Endothelial cell of umbilical vein (primary cell): Measurements from ENCODE around the gene TCERG1L. TPM values are rescaled to one million over a fixed set of nuclear protein-coding genes. Genes with fewer than 3 reads are reported as not detected.

Experiments
- BruUV-seq: library from RNA; stranded (reverse); fragments of 400-500 nt; replicated peaks from 2 replicates; lab custom pipeline; 2021; lab: Mats Ljungman, UMichigan
- CTCF ChIA-PET: fragments of 300-600, 350-600 bp; sonication (Branson Sonifier 250); formaldehyde crosslinking; loops from one replicate; lab custom pipeline; 2021; ENCODE audit warnings: antibody characterized with exemption, inconsistent platforms; lab: Charles Lee
- POLR2A ChIA-PET: fragments of 300-600, 350-600 bp; sonication (Branson Sonifier 250); formaldehyde crosslinking; loops from one replicate; lab custom pipeline; 2021; ENCODE audit warnings: antibody characterized with exemption, inconsistent platforms; lab: Charles Lee
- DNase-seq: peaks from one replicate; pipeline ENCODE4 v3.0.0-alpha.2; 2011; ENCODE audit warnings: low read depth, low spot score
- FAIRE-seq: peaks from 2 replicates; lab custom pipeline; 2011; peaks lifted over from hg19 to GRCh38; lab: Jason Lieb, UNC
- H2AFZ ChIP-seq: 2 replicates; pipeline ENCODE4 v1.6.0; 2012; ENCODE audit warnings: low read depth, low read length, control low read depth, inconsistent platforms
- H3K27ac ChIP-seq: 2 replicates; pipeline ENCODE4 v1.5.1; 2011; ENCODE audit warnings: low read depth, mild to moderate bottlenecking, control low read depth, low read length, moderate library complexity; ENCODE audit not compliant: insufficient read depth
- H3K27me3 ChIP-seq, 2 experiments: 2 replicates each; pipeline versions ENCODE4 v1.6.0 to v1.6.1; 2011; ENCODE audit warnings: low read length in 2 of 2, mixed read lengths in 1 of 2; ENCODE audit not compliant: control insufficient read depth in 2 of 2, insufficient read depth in 2 of 2
- H3K36me3 ChIP-seq, 2 experiments: 2 replicates in 1 of 2; 3 replicates in 1 of 2; pipeline ENCODE4 v1.5.1; 2011; ENCODE audit warnings: low read length in 2 of 2, mild to moderate bottlenecking in 1 of 2, moderate library complexity in 1 of 2; ENCODE audit not compliant: control insufficient read depth in 2 of 2, insufficient read depth in 2 of 2; ENCODE audit errors: extremely low read depth in 1 of 2
- H3K4me1 ChIP-seq: 3 replicates; pipeline ENCODE4 v1.5.1; 2011; ENCODE audit warnings: mild to moderate bottlenecking, low read length; ENCODE audit not compliant: control insufficient read depth, insufficient read depth; ENCODE audit errors: extremely low read depth
- H3K4me2 ChIP-seq: 2 replicates; pipeline ENCODE4 v1.6.1; 2011; ENCODE audit warnings: low read length, control low read depth, mixed read lengths; ENCODE audit not compliant: insufficient read depth
- H3K4me3 ChIP-seq, 3 experiments: fragments of 200-600 bp in 1 of 3; sonication (generic), shearing (Covaris generic) in 1 of 3; replicated peaks in 1 of 3; 2 replicates each; pipeline ENCODE4 v1.5.1; 2011 to 2016; ENCODE audit warnings: control low read depth in 3 of 3, low read length in 3 of 3, mild to moderate bottlenecking in 2 of 3, inconsistent platforms in 1 of 3, low read depth in 1 of 3, moderate library complexity in 1 of 3; ENCODE audit not compliant: insufficient read depth in 1 of 3
- H3K79me2 ChIP-seq: 2 replicates; pipeline ENCODE4 v1.6.0; 2012; ENCODE audit warnings: low read length, inconsistent platforms; ENCODE audit not compliant: control insufficient read depth, insufficient read depth
- H3K9ac ChIP-seq: replicated peaks from 2 replicates; pipeline ENCODE3; 2011; ENCODE audit warnings: low read length, control low read depth; ENCODE audit not compliant: insufficient read depth; ENCODE audit errors: extremely low read depth
- H3K9me1 ChIP-seq: replicated peaks from 3 replicates; pipeline ENCODE4 v1.6.0; 2011; ENCODE audit warnings: mild to moderate bottlenecking, low read length; ENCODE audit not compliant: control insufficient read depth, insufficient read depth; ENCODE audit errors: extremely low read depth
- H3K9me3 ChIP-seq: replicated peaks from 2 replicates; pipeline ENCODE4 v1.5.1; 2012; ENCODE audit warnings: low read length, inconsistent platforms; ENCODE audit not compliant: control insufficient read depth, insufficient read depth
- H4K20me1 ChIP-seq: replicated peaks from 2 replicates; pipeline ENCODE3; 2011; ENCODE audit warnings: mild to moderate bottlenecking, low read length; ENCODE audit not compliant: control insufficient read depth, insufficient read depth; ENCODE audit errors: extremely low read depth
- CTCF ChIP-seq, 2 donors: IDR thresholded peaks; 1 replicate in 1 of 2; 2 replicates in 1 of 2; pipeline ENCODE4 v1.5.1; 2011; ENCODE audit warnings: low read length in 2 of 2, mild to moderate bottlenecking in 2 of 2, moderate library complexity in 2 of 2, control low read depth in 1 of 2, inconsistent platforms in 1 of 2, low read depth in 1 of 2; ENCODE audit not compliant: insufficient read depth in 1 of 2; ENCODE audit errors: extremely low read depth in 1 of 2
- EZH2 ChIP-seq: IDR thresholded peaks from 2 replicates; pipeline ENCODE4 v1.6.1; 2012; ENCODE audit warnings: borderline replicate concordance, low read depth, mild to moderate bottlenecking, moderate library complexity, low read length, inconsistent platforms; ENCODE audit not compliant: severe bottlenecking
- FOS ChIP-seq: IDR thresholded peaks from 2 replicates; pipeline ENCODE4 v1.6.1; 2011; ENCODE audit warnings: mild to moderate bottlenecking, low read length, moderate library complexity, borderline replicate concordance; ENCODE audit not compliant: insufficient read depth
- GATA2 ChIP-seq: IDR thresholded peaks from 2 replicates; pipeline ENCODE4 v1.7.0; 2011; ENCODE audit warnings: low read depth, mild to moderate bottlenecking, moderate library complexity, mixed read lengths, low read length; ENCODE audit not compliant: insufficient read length, insufficient read depth
- JUN ChIP-seq: IDR thresholded peaks from 2 replicates; pipeline ENCODE4 v1.6.1; 2011; ENCODE audit warnings: borderline replicate concordance, low read depth; ENCODE audit not compliant: insufficient read length, insufficient read depth
- MAX ChIP-seq: IDR thresholded peaks from 2 replicates; pipeline ENCODE4 v1.6.1; 2011; ENCODE audit not compliant: insufficient read depth, insufficient read length
- MYC ChIP-seq: IDR thresholded peaks from one replicate; pipeline ENCODE4 v1.6.1; 2011; ENCODE audit warnings: mild to moderate bottlenecking, low read depth, low read length
- POLR2A ChIP-seq: IDR thresholded peaks from 2 replicates; pipeline ENCODE4 v1.6.1; 2012; ENCODE audit warnings: low read depth, mild to moderate bottlenecking, control low read depth, low read length
- POLR2AphosphoS5 ChIP-seq: IDR thresholded peaks from 2 replicates; pipeline ENCODE4 v1.6.1; 2012; ENCODE audit warnings: low read depth, mild to moderate bottlenecking, control low read depth, low read length, moderate library complexity; ENCODE audit not compliant: insufficient read depth
- dilution Hi-C: fragments of 300-500 bp; cut with MboI; formaldehyde crosslinking; loops from one replicate; pipeline ENCODE4 v1.15.0; 2019; ENCODE audit warnings: low sequenced_read_pairs; ENCODE audit not compliant: extremely low pct_ligation_motif_present
- intact Hi-C: fragments of 100-400 bp; cut with micrococcal nuclease; formaldehyde crosslinking; loops from one replicate; pipeline ENCODE4 v1.10.0; 2022
- polyA plus RNA-seq, 4 experiments: library from polyadenylated mRNA; depleted of rRNA in 3 of 4; stranded (reverse) in 3 of 4; unstranded in 1 of 4; fragments of >200 nt; gene quantifications; 2 replicates each; pipeline versions ENCODE4 v1.2.1 to v1.2.3, GENCODE V29; 2011 to 2012; ENCODE audit warnings: missing spikeins in 1 of 4
- total RNA-seq: library from RNA; stranded (reverse); gene quantifications from 2 replicates; pipeline ENCODE4 v1.2.3, GENCODE V29; 2021

The TCERG1L gene
- total and polyA plus RNA-seq, 2 donors (not counting 3 experiments of a cell fraction or from before 2014, with no cell fraction given) = not detected

- no peak for FAIRE-seq
- Histone ChIP-seq H3K9me3 (peaks cover 10% of the 10 kb centered on the region), H3K9ac (no peak overlapping the region), H3K4me3 (no peak overlapping the region), H2AFZ (no peak overlapping the region), H3K4me2 (no peak overlapping the region), H4K20me1 (no peaks in the 10 kb centered on the region), H3K79me2 (no peaks in the 10 kb centered on the region), H3K9me1 (no peaks in the 10 kb centered on the region), H3K27me3 (no peaks in the 10 kb centered on the region), H3K4me1 (no peaks in the 10 kb centered on the region), H3K36me3 (no peaks in the 10 kb centered on the region), H3K27ac (no peak overlapping the region)
- no peak for DNase-seq
- intact Hi-C loops (no loop called here), dilution Hi-C loops (no loop called here)
- no TSS peak for BruUV-seq
- ChIA-PET POLR2A (no interaction called here), CTCF (no interaction called here)
- TF ChIP-seq MAX (no peak), POLR2AphosphoS5 (no peak), CTCF (IDR thresholded peaks at IDR 0.05; ENCODE audit: extremely low read depth in 1 of 2, insufficient read depth in 1 of 2, low read depth in 1 of 2, low read length in 2 of 2) (no peak), MYC (no peak), JUN (no peak), FOS (no peak), GATA2 (no peak), POLR2A (no peak), EZH2 (no peak)
These were observed 41.3 kb upstream of the TCERG1L start for GRCh38 chr10:131352765-131353290.
